K562 (cell line): ENCODE results near the gene ACSF2. TPM values are rescaled to one million over a fixed set of nuclear protein-coding genes. Genes with fewer than 3 reads are reported as not detected.

Experiments used
- BACH1 ChIP-seq: fragments of 200-800 bp; sonication (Bioruptor generic); IDR thresholded peaks from 2 replicates; pipeline ENCODE4 v1.6.1; 2016; ENCODE audit warnings: missing genetic modification characterization, missing compliant biosample characterization
- BCLAF1 ChIP-seq, 2 experiments: fragments of 450-650 bp in 1 of 2; IDR thresholded peaks; 2 replicates each; pipeline ENCODE4 v1.6.1; 2011 to 2017; ENCODE audit warnings: low read depth in 2 of 2, antibody characterized with exemption in 1 of 2, borderline replicate concordance in 1 of 2, low read length in 1 of 2, mild to moderate bottlenecking in 1 of 2, mixed read lengths in 1 of 2; ENCODE audit not compliant: control insufficient read depth in 1 of 2
- CEBPB ChIP-seq: fragments of 450-650 bp; IDR thresholded peaks from 2 replicates; pipeline ENCODE4 v1.6.1; 2016; ENCODE audit warnings: missing genetic modification characterization, missing compliant biosample characterization
- DACH1 ChIP-seq: fragments of 450-650 bp; IDR thresholded peaks from 2 replicates; pipeline ENCODE4 v1.6.1; 2018; ENCODE audit not compliant: partially characterized antibody
- E2F3 ChIP-seq: fragments of 250-450 bp; sonication (Bioruptor Pico); IDR thresholded peaks from 2 replicates; pipeline ENCODE4 v1.4.0; 2020; ENCODE audit warnings: mild to moderate bottlenecking
- GABPB1 ChIP-seq: sonication (generic); formaldehyde crosslinking; IDR thresholded peaks from 2 replicates; pipeline ENCODE4 v1.8.0; 2022; ENCODE audit warnings: mild to moderate bottlenecking, missing genetic modification reagents
- MCM2 ChIP-seq: fragments of 450-650 bp; IDR thresholded peaks from 2 replicates; pipeline ENCODE4 v1.6.1; 2017; ENCODE audit warnings: low read depth, mild to moderate bottlenecking
- MCM7 ChIP-seq, 2 experiments: fragments of 450-650 bp; IDR thresholded peaks; 2 replicates each; pipeline ENCODE4 v1.6.1; 2016 to 2018
- MEIS2 ChIP-seq: fragments of 450-650 bp; IDR thresholded peaks from 2 replicates; pipeline ENCODE4 v1.6.1; 2014; ENCODE audit warnings: mild to moderate bottlenecking; ENCODE audit not compliant: partially characterized antibody
- NR2C1 ChIP-seq, 2 experiments: fragments of 450-650 bp; IDR thresholded peaks; 2 replicates each; pipeline ENCODE4 v1.6.1; 2017; ENCODE audit warnings: mild to moderate bottlenecking in 2 of 2, antibody characterized with exemption in 1 of 2, inconsistent platforms in 1 of 2, missing compliant biosample characterization in 1 of 2, missing genetic modification characterization in 1 of 2
- REST ChIP-seq, 2 experiments: fragments of 450-650 bp; formaldehyde crosslinking in 1 of 2; IDR thresholded peaks; 2 replicates each; pipeline versions ENCODE4 v1.4.0 to v1.6.1; 2014 to 2020; ENCODE audit warnings: mild to moderate bottlenecking in 2 of 2, borderline replicate concordance in 1 of 2, low read depth in 1 of 2
- ZBED1 ChIP-seq: IDR thresholded peaks from 2 replicates; pipeline ENCODE4 v1.6.1; 2014
- ZBTB2 ChIP-seq: fragments of 450-650 bp; IDR thresholded peaks from 2 replicates; pipeline ENCODE4 v1.6.1; 2016; ENCODE audit warnings: antibody characterized with exemption
- ZNF263 ChIP-seq: sonication (generic); formaldehyde crosslinking; IDR thresholded peaks from 2 replicates; pipeline ENCODE4 v1.8.0; 2022; ENCODE audit warnings: mild to moderate bottlenecking, missing genetic modification reagents, borderline replicate concordance
- ZNF696 ChIP-seq: fragments of 250-450 bp; sonication (Bioruptor Pico); conservative IDR thresholded peaks from 2 replicates; pipeline ENCODE4 v1.4.0; 2020; ENCODE audit warnings: mild to moderate bottlenecking, moderate library complexity
- polyA plus RNA-seq, 8 experiments: library from polyadenylated mRNA; depleted of rRNA in 4 of 8; stranded (reverse) in 5 of 8; unstranded in 3 of 8; fragments of >200 nt; fragmentation: Nextera tagmentation in 2 of 8; fragmentation: Illumina TruSeq in 1 of 8; extraction: Ambion mirVana in 2 of 8; extraction: Trizol in 1 of 8; gene quantifications; 2 replicates each; pipeline versions ENCODE4 v1.2.1 to v1.2.3, GENCODE V29; 2011 to 2014; ENCODE audit warnings: inconsistent platforms in 1 of 8, missing spikeins in 1 of 8
- total RNA-seq, 7 experiments: library from RNA; depleted of rRNA in 6 of 7; stranded (reverse); fragments of >200 nt in 6 of 7; fragmentation: Illumina TruSeq in 2 of 7; extraction: Trizol in 2 of 7; gene quantifications; 2 replicates each; pipeline versions ENCODE4 v1.2.1 to v1.2.3, GENCODE V29; 2011 to 2021; ENCODE audit warnings: low replicate concordance in 1 of 7

Gene ACSF2
- total and polyA plus RNA-seq, 9 of the 15 experiments (the other 6 are each of a cell fraction or from before 2014, with no cell fraction given): 0.89 to 6.1 (median 3.5) TPM

- peak; percentile 21 for TF ChIP-seq ZNF263 (CRISPR knock-in tag)
- TF ChIP-seq DACH1: peak; percentile 27
- no peak for TF ChIP-seq E2F3 (CRISPR knock-in tag)
- TF ChIP-seq REST (IDR thresholded peaks at IDR 0.05; ENCODE audit: borderline replicate concordance): peak; percentile 39; the same call in 1 of the 2 replicates
- no peak for TF ChIP-seq REST (CRISPR knock-in tag; IDR thresholded peaks at IDR 0.05; ENCODE audit: low read depth)
- peak; percentile 65; the same call in 1 of the 2 replicates for TF ChIP-seq NR2C1 (IDR thresholded peaks at IDR 0.05)
- no peak for TF ChIP-seq NR2C1 (tag; IDR thresholded peaks at IDR 0.05)
- TF ChIP-seq MCM2: no peak
- TF ChIP-seq MCM7 (IDR thresholded peaks at IDR 0.05): no peak
- TF ChIP-seq CEBPB (tag): no peak
- TF ChIP-seq GABPB1: peak; percentile 92
- TF ChIP-seq ZBED1: no peak; the same call in 1 of the 2 replicates
- no peak for TF ChIP-seq BCLAF1 (IDR thresholded peaks at IDR 0.05; ENCODE audit: borderline replicate concordance in 1 of 2, control insufficient read depth in 1 of 2, low read depth in 2 of 2, low read length in 1 of 2)
- TF ChIP-seq MEIS2: peak; percentile 16
- no peak for TF ChIP-seq ZNF696 (CRISPR knock-in tag)
- TF ChIP-seq BACH1: no peak
- TF ChIP-seq ZBTB2: peak; percentile 82
Measured at GRCh38 chr17:50397111-50397918, 28.7 kb upstream of the ACSF2 start, which contains the start of gene LRRC59 (continued).
